ENCODE results near the gene MRPS9.

Gene MRPS9

DNA sequence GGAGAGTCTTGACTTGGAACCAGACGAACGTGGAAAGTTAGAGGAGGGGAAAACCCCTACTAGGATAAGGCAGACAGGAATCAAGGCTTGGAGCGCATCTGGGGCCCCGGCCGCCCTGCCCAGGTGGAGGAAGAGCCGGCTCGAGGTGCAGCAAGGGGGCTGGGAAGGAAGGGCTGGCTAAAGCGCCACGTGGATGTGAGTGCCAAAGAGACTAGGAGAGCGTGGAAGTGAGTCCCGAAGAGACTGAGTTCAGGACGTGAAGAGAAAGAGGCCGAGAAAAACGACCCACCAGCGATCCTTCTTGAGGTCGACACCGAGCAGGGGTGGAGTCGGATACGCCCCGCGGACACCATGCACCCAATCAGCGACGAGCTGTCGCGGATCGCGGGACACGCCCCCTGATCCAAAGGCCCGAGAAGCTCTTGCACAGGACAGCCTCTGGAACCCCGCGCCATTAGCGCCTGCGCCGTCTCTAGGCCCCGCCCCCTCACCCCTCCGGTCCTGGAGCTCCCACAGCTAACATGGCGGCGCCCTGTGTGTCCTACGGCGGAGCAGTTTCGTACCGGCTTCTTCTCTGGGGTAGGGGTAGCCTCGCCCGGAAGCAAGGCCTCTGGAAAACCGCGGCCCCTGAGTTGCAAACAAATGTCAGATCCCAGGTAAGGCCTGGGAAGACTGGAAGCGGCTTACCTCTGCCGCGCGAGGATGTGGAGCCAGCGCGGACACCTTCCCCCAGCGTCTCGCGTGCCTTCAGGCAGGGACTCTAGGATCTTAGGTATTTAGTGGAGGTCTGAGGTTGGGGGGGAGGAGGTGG lies at the start of gene MRPS9:
Gene MRPS9 (plus strand): TSS at position 498 of the 811 bp plus-strand sequence. CDS start 24 bp downstream, at position 522.
- peak; percentile 100 for DNase-seq (ENCODE audit: low spot score)

- DNase-seq (ENCODE audit: low spot score) = no peak
Observed at GRCh38 chr2:105005181-105005951, 32.5 kb upstream of the MRPS9 start.

GRCh38 chr2:105007367-105007766 lies 30.5 kb upstream of the MRPS9 start:
- no peak for DNase-seq (ENCODE audit: low spot score)

GRCh38 chr2:105032476-105032875 lies 5.4 kb upstream of the MRPS9 start:
- DNase-seq (ENCODE audit: low spot score) = no peak

- no peak for DNase-seq (ENCODE audit: low spot score)
Observed at GRCh38 chr2:105034170-105034569, 3.7 kb upstream of the MRPS9 start.

DNA sequence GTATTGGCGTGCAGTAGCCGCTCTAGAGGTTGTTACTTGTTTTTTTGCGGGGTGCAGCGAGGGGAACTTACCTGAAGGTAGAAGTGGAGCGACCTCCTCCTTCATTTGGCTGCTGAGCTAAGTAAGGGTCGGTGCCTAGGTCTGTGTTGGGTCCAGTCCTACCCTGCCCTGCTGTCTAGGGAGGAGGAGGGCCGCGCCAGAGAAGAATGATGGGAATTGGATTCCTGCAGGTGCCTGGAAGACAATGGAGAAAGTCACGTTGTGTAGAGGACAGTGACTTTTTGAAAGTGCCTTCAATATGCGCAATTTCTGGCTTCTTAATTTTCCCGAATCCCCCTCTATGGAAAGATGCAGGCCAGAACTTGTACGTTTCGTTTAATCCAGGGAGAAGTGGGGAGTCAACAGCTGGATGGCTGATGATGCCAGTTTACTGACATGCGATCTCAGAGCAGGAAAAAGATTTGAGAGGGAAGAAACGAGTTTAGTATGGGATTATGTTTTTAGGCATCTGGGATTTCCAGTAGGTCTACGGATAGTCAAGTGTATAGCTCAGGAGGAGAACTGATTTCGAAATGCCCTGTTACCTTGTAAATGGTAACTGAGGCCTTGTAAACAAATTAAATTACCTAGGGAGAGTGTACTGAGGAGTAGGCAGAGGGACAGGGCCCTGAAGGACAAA lies 653 bp downstream of the MRPS9 start:
- DNase-seq (ENCODE audit: low spot score) = peak; percentile 8

- no peak for DNase-seq (ENCODE audit: low spot score)
Observed at GRCh38 chr2:105039559-105039958, 1.7 kb downstream of the MRPS9 start.

GRCh38 chr2:105042189-105042588 lies 4.3 kb downstream of the MRPS9 start:
- no peak for DNase-seq (ENCODE audit: low spot score)

- DNase-seq (ENCODE audit: low spot score) = no peak
Observed at GRCh38 chr2:105052773-105053172, 14.9 kb downstream of the MRPS9 start.

GRCh38 chr2:105055613-105056012 lies 17.7 kb downstream of the MRPS9 start:
- DNase-seq (ENCODE audit: low spot score) = no peak

DNA sequence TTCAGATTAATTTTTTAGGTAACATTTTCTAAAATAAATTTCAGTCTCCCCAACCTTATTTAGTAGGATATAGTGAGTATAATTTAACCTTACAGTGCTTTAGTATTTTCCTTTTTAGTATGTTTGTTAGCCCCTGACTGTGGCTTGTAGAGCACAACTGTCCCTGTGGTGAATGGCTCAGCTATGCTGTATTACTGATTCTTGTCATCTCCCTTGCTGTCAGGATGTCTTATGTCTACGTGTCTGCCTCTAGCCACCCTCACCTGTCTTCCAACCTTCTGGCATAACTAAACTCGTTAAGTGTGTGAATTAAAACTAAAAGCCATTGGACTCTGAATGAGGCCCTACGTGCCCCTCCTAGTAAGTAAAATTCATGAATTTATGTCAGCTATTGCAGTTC lies 18.4 kb downstream of the MRPS9 start:
- DNase-seq (ENCODE audit: low spot score) = no peak

DNA sequence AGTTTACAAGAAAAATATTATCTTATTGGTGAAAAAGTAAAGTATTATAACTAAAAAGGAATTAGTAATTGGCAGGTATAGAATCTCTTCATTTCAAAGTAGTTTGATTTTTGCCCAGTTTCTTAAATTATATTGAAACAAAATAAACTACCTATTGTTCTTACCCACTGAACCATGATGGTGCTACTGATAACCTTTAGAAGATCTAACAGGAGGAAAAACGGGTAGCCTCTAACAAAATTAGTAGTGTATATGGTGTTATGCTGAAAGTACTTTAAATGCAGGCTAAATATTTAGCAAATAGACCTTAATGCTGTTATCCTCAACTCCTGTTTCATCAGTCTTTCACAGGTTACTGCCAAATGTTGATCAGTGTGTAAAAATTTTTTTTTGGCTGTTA lies 19.1 kb downstream of the MRPS9 start:
- DNase-seq (ENCODE audit: low spot score) = no peak

- DNase-seq (ENCODE audit: low spot score) = no peak
Observed at GRCh38 chr2:105061560-105061959, 23.7 kb downstream of the MRPS9 start.

DNA sequence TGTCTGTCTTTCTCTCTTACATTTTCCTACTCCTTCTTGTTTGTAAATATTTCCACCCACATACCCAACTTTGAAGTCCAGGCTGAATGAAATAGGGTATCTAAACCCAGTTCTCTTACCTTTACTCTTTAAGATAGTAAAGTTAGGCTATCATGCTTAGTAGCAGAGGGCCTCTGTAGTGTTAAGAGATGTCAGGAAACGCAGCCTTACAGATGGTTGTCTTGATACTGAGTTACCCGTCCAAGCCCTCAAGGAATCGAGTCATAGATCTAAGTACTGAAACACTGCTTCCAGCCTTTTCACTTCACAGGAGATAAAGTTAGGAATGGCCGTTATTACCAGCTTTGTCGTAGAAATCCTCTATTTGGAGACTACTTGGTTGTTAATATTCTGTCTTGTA lies 24.3 kb downstream of the MRPS9 start:
- no peak for DNase-seq (ENCODE audit: low spot score)

DNA sequence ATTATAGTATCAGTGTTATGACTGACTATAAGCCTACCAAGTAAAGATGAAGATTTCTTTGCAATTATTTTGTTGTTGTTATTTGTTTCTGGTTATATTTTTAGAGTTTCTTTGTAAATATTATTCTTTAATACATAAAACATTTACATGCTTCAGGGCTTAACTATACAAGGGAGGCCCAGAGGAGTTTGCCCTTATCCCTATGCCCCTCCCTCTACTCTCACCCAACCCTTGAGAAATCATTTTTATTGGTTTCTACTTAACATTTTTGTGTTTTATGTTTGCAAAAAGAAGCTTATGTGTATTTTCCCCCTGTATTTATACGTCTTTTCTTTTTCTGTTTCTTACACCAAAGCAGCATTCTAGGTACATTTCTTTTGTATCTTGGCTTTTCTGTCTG lies 30.5 kb downstream of the MRPS9 start:
- no peak for DNase-seq (ENCODE audit: low spot score)

DNA sequence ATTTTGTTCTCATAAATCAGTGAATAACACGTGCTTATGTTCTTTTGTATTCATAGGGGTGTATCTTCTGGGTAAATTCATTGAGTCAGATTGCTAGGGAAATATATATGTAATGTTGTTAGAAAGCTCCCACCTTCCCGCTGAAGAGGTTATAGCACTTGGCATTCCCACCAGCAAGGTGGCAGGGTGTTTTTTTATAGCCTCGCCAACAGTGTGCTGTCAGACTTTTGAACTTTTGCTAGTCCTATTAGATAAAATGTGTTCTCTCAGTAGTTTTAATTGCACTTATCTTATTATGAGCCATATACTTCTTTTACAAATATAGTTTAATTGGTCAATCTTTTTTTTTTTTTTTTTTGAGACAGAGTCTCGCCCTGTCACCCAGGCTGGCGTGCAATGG lies 31.0 kb downstream of the MRPS9 start:
- DNase-seq (ENCODE audit: low spot score) = no peak

- no peak for DNase-seq (ENCODE audit: low spot score)
Observed at GRCh38 chr2:105070010-105070865, 32.4 kb downstream of the MRPS9 start.

GRCh38 chr2:105071379-105071778 lies 33.5 kb downstream of the MRPS9 start:
- no peak for DNase-seq (ENCODE audit: low spot score)

- DNase-seq (ENCODE audit: low spot score) = no peak
Observed at GRCh38 chr2:105072039-105072438, 34.2 kb downstream of the MRPS9 start.

- no peak for DNase-seq (ENCODE audit: low spot score)
Observed at GRCh38 chr2:105073591-105073990, 35.7 kb downstream of the MRPS9 start.

DNA sequence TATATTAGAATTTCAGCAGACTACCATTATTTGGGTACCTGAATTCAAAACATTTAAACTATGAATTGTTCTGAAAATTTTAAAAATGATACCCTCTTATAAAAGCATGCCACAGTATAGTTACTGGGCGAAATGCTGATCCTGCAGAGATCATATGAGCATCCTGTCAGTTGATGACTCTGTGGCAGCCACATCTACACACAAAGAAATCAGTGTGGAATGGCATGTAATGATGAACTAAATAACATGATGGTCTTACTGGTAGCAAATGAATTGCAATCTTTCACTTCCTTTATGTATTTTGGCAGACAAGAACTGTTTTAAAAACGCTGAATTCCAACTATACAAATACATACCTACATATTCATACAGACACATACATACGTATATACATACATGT lies 38.3 kb downstream of the MRPS9 start:
- DNase-seq (ENCODE audit: low spot score) = no peak
